ENCODE data around the gene EEF1AKMT4.
A peak's percentile ranks its signal among the peaks of the same experiment; 100 is the strongest.

The EEF1AKMT4 gene

GRCh38 chr3:184295771-184296170, 46.3 kb downstream of the EEF1AKMT4 start:
- Mint-ChIP-seq H3K9me3 (ENCODE audit: low read depth) (no peaks in the 10 kb centered on the region), H3K27me3 (no peaks in the 10 kb centered on the region), H3K4me3 (no peak overlapping the region), H3K4me1 (ENCODE audit: low read depth) (peaks cover 18% of the 10 kb centered on the region), H3K27ac (no peak overlapping the region), H3K36me3 (no peaks in the 10 kb centered on the region)

GRCh38 chr3:184296616-184297015, 47.1 kb downstream of the EEF1AKMT4 start:
- Mint-ChIP-seq H3K36me3 (no peaks in the 10 kb centered on the region), H3K27ac (no peak overlapping the region), H3K9me3 (ENCODE audit: low read depth) (no peaks in the 10 kb centered on the region), H3K4me1 (ENCODE audit: low read depth) (peaks cover 20% of the 10 kb centered on the region), H3K27me3 (no peaks in the 10 kb centered on the region), H3K4me3 (no peak overlapping the region)

GRCh38 chr3:184298759-184299487, 49.5 kb downstream of the EEF1AKMT4 start, which contains the start of gene PSMD2:
TSS of gene PSMD2 (plus strand) at chr3:184299241. CDS start at chr3:184299267, 26 bp downstream.
- peaks cover 25% of the 10 kb centered on the region for H3K4me1 Mint-ChIP-seq (ENCODE audit: low read depth)
- H3K4me3 Mint-ChIP-seq, result peak within 1 kb of the TSS; percentile 95
- peak within 1 kb of the TSS; percentile 91 for H3K27ac Mint-ChIP-seq
- H3K27me3 Mint-ChIP-seq, result no peaks in the 10 kb centered on the region
- no peaks in the 10 kb centered on the region for H3K36me3 Mint-ChIP-seq
- no peaks in the 10 kb centered on the region for H3K9me3 Mint-ChIP-seq (ENCODE audit: low read depth)

- H3K4me1 Mint-ChIP-seq (ENCODE audit: low read depth), result peaks cover 25% of the 10 kb centered on the region
- H3K36me3 Mint-ChIP-seq, result no peaks in the 10 kb centered on the region
- H3K9me3 Mint-ChIP-seq (ENCODE audit: low read depth), result no peaks in the 10 kb centered on the region
- H3K4me3 Mint-ChIP-seq, result peak overlapping the region; percentile 95
- H3K27ac Mint-ChIP-seq, result peak overlapping the region; percentile 91
- H3K27me3 Mint-ChIP-seq, result no peaks in the 10 kb centered on the region
Observed at GRCh38 chr3:184299488-184300377, 50.3 kb downstream of the EEF1AKMT4 start.

GRCh38 chr3:184300378-184300720, 50.9 kb downstream of the EEF1AKMT4 start:
- H3K9me3 Mint-ChIP-seq (ENCODE audit: low read depth), result no peaks in the 10 kb centered on the region
- H3K27me3 Mint-ChIP-seq, result no peaks in the 10 kb centered on the region
- H3K4me1 Mint-ChIP-seq (ENCODE audit: low read depth), result peaks cover 25% of the 10 kb centered on the region
- peak overlapping the region; percentile 95 for H3K4me3 Mint-ChIP-seq
- H3K36me3 Mint-ChIP-seq, result no peaks in the 10 kb centered on the region
- no peak overlapping the region for H3K27ac Mint-ChIP-seq

GRCh38 chr3:184305577-184305976, 56.1 kb downstream of the EEF1AKMT4 start:
- Mint-ChIP-seq H3K4me1 (ENCODE audit: low read depth) (peaks cover 16% of the 10 kb centered on the region), H3K36me3 (peaks cover 13% of the 10 kb centered on the region), H3K4me3 (no peak overlapping the region)

GRCh38 chr3:184306341-184306972, 57.0 kb downstream of the EEF1AKMT4 start:
- H3K27ac Mint-ChIP-seq, result no peak overlapping the region
- peaks cover 13% of the 10 kb centered on the region for H3K36me3 Mint-ChIP-seq
- H3K27me3 Mint-ChIP-seq, result no peaks in the 10 kb centered on the region
- H3K4me3 Mint-ChIP-seq, result no peak overlapping the region
- H3K9me3 Mint-ChIP-seq (ENCODE audit: low read depth), result no peaks in the 10 kb centered on the region
- peaks cover 13% of the 10 kb centered on the region for H3K4me1 Mint-ChIP-seq (ENCODE audit: low read depth)

More at GRCh38 chr3:184305577-184305976, 56.1 kb downstream of the EEF1AKMT4 start:
- Mint-ChIP-seq H3K9me3 (ENCODE audit: low read depth) (no peaks in the 10 kb centered on the region), H3K27ac (no peak overlapping the region), H3K27me3 (no peaks in the 10 kb centered on the region)

GRCh38 chr3:184307915-184308314, 58.4 kb downstream of the EEF1AKMT4 start:
- no peaks in the 10 kb centered on the region for H3K9me3 Mint-ChIP-seq (ENCODE audit: low read depth)
- no peak overlapping the region for H3K27ac Mint-ChIP-seq
- peaks cover 7% of the 10 kb centered on the region for H3K4me1 Mint-ChIP-seq (ENCODE audit: low read depth)
- peaks cover 13% of the 10 kb centered on the region for H3K36me3 Mint-ChIP-seq
- H3K27me3 Mint-ChIP-seq, result no peaks in the 10 kb centered on the region
- H3K4me3 Mint-ChIP-seq, result no peak overlapping the region

Data from activated naive CD8-positive, alpha-beta T cell (primary cell).